D721Med (cell line): ENCODE measurements around the gene PIR.

ENCODE experiments used
- DNase-seq: peaks from one replicate; pipeline ENCODE4 v3.0.0; 2011; ENCODE audit warnings: low spot score; ENCODE audit not compliant: insufficient read length
- FAIRE-seq: peaks from 2 replicates; lab custom pipeline; 2011; peaks lifted over from hg19 to GRCh38; lab: Jason Lieb, UNC
- TF ChIP-seq, protein P1 (sequence below): IDR thresholded peaks from 2 replicates; pipeline ENCODE4 v1.5.1; 2012; ENCODE audit warnings: mild to moderate bottlenecking, control low read depth; ENCODE audit not compliant: insufficient read depth; ENCODE audit errors: missing control alignments

Gene PIR

DNA sequence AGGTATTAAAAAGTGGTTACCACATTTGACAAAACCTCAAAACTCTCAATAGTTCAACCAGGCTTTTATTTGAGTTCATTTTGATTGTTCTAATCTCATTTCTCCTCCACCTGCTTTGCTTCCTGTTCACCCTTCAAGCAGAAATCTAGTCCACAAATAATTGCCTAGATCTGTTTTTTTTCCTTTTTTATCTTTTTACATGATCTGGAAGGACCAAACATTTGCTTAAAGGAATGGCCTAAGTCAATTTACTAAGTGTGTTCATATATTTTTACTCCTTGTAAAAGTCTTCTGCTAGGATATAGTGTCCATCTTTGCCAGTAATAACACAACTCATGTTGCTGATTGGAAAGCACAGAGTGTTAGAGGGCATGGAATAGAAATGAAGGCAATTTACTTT is 82.7 kb downstream of the PIR start:
- no peak for DNase-seq
- no peak for FAIRE-seq
- TF ChIP-seq, protein P1, sequence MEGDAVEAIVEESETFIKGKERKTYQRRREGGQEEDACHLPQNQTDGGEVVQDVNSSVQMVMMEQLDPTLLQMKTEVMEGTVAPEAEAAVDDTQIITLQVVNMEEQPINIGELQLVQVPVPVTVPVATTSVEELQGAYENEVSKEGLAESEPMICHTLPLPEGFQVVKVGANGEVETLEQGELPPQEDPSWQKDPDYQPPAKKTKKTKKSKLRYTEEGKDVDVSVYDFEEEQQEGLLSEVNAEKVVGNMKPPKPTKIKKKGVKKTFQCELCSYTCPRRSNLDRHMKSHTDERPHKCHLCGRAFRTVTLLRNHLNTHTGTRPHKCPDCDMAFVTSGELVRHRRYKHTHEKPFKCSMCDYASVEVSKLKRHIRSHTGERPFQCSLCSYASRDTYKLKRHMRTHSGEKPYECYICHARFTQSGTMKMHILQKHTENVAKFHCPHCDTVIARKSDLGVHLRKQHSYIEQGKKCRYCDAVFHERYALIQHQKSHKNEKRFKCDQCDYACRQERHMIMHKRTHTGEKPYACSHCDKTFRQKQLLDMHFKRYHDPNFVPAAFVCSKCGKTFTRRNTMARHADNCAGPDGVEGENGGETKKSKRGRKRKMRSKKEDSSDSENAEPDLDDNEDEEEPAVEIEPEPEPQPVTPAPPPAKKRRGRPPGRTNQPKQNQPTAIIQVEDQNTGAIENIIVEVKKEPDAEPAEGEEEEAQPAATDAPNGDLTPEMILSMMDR: no peak

DNA sequence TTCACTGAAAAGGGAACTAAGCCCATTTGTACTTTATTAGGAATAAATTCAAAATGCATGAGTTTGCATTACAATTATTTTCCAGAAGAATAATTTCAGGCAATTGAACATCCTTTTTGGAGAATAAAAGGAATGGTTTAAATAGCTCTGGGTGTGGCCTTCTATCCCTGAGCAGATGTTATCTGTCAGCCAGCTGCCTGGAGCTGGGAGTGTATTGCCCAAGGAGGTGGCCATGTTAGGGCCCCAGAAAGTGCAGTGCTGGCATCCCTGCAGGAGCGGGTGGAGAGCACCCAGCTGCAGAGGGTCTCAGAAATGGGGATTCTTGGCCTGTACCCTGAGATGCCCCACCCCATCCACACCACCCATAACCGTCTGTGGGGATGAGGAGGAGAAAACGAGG is 87.3 kb downstream of the PIR start:
- TF ChIP-seq, protein P1: no peak
- FAIRE-seq: no peak
- DNase-seq: no peak

DNA sequence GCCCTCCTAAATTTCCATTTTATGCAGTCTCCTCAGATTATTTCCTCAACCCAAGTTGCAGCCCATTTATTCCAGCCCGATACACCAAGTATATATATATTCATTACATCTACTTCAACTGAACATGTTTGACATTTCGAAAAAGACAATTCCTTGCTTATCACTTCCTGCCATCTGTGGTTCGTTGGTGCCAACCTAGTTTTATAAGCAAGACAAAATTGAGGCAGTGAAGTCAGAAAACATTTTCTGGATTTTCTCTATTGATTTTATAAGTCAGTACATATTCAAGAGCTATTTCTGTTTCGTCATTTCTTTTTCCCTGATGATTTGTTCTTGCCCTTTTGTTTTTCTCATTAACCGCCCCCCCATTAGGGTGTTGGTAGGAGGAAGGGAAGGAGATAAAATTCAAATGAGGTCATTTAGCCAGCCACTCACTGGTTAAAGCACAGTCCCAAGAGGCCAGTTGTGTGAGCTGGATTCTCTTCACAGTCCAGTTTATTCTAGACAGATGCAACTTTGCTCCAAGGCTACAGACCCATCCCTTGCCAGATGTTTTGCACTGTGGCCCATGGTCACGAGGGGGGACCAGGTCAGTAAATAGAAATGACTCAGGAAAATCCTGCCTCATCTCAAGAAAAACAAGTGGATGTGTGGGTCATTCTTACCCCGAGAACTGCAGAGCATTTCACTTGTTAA is 88.6 kb downstream of the PIR start:
- no peak for DNase-seq
- no peak for FAIRE-seq
- TF ChIP-seq, protein P1: no peak

DNA sequence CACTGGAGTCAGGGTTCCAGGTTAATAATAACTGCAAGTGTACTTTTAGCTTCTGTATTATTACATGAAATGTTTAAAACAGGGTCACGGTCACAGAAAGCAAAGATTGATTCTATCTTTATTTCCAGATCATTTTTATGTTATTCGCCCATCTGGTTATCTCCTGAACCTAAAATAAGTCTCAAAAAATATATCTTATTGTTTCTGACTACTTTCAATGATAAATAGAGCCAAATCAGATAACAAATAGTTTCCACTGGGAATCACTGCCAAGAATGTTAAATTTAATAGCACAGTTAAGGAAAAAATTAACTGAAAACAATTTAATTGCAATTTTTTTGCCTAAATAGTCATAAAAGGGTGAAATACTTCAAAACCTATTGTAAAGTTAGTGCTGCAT is 91.8 kb downstream of the PIR start:
- FAIRE-seq (no peak), DNase-seq (no peak)
- TF ChIP-seq, protein P1: no peak

DNA sequence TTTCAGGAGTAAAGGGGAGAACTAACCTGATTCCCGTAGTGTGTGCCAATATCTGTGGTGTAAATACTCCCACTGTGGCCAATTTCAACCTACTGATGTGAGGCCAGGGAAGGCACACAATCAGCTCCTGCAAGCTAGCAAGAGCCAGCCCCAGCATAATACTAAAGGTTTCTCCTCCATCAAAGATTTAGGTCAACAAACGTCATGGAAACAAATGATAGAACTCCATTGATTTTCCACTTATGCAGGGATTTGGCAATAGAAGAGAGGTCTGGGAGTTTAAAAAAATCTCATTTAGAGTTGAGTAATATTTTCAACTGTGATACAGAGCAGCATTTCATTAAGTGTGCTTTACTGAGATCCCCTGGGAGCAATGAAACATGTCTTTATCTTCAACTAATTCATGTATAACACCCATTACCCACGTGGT is 93.2 kb downstream of the PIR start:
- TF ChIP-seq, protein P1: no peak
- FAIRE-seq (no peak), DNase-seq (no peak)

DNA sequence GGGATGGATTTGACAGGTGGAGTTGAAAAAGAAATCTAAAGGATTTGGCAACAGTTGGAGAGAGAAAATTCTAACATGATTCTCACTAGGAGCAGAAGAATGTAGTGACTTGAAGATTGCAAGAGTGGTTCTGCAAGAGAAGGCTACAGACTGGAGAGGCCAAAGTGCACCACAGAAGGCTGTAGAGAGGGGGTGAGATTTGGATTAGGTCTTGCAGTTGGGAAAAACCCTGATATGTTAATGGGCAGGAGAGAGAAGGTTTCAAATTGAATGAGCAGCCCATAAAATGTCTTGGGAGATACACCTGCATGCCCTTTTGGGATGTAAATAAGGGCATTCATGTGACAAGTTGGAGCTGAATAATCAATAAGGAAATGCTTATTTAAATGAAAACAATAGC is 94.3 kb downstream of the PIR start:
- DNase-seq (no peak), FAIRE-seq (no peak)
- TF ChIP-seq, protein P1: no peak

DNA sequence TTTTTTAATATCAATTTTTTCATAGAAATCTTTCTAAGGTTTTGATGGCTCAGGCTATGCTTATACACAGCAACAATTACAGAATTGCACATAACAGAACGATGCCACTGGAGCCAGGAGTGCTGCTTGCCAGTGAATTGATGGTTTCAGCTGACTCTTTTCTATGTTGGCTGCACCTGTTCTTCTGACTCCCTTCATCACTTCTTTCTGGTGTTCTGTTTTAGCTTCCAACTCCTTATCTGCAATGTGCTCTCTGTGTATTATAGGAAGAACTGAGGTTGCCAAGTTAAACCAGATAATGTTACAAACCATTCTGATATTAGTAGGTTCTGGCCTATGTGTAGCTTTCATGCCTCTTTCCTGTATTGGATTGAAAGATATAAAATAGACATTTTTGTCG is 97.3 kb downstream of the PIR start:
- no peak for FAIRE-seq
- no peak for DNase-seq
- TF ChIP-seq, protein P1: no peak
